Fibroblast of pulmonary artery (primary cell): ENCODE measurements around the gene TBC1D16.
"Not testable (repeated sequence)": the region's sequence is repeated elsewhere in the genome, so short reads cannot be mapped to it uniquely, and the experiment has no call there.

Experiments
- DNase-seq: peaks from one replicate; pipeline ENCODE4 v3.0.0-alpha.2; 2010; ENCODE audit warnings: low read depth
- H3K4me3 ChIP-seq: replicated peaks from 2 replicates; pipeline ENCODE4 v1.5.1; 2011; ENCODE audit warnings: low read depth, mild to moderate bottlenecking, control low read depth, low read length, moderate library complexity
- CTCF ChIP-seq: IDR thresholded peaks from 2 replicates; pipeline ENCODE4 v1.5.1; 2011; ENCODE audit warnings: mild to moderate bottlenecking, control low read depth, low read length, inconsistent platforms; ENCODE audit errors: missing control alignments

The TBC1D16 gene

GRCh38 chr17:80051681-80052080 is 16.0 kb upstream of the TBC1D16 start:
- H3K4me3 ChIP-seq, result no peak overlapping the region
- DNase-seq, result no peak
- no peak for TF ChIP-seq CTCF

GRCh38 chr17:80050706-80051105 is 15.0 kb upstream of the TBC1D16 start:
- no peak for DNase-seq
- no peak for TF ChIP-seq CTCF
- H3K4me3 ChIP-seq, result no peak overlapping the region

DNA sequence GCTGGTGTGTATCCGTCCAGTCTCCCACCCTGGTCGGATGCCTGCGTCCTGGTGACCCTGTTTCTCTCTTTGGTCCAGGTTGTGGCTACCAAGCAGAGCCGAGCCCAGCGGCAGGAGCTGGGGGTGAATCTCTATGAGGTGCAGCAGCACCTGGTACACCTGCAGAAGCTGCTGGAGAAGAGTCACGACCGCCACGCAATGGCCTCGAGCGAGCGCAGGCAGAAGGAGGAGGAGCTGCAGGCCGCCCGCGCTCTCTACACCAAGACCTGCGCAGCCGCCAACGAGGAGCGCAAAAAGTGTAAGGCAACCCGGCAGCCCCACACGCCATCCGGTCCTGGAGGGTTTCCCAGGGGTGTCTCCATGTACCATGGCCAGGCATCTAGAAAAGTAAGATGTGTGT is 14.3 kb upstream of the TBC1D16 start:
- H3K4me3 ChIP-seq, result no peak overlapping the region
- DNase-seq, result no peak
- no peak for TF ChIP-seq CTCF

- no peak for TF ChIP-seq CTCF
- H3K4me3 ChIP-seq, result no peak overlapping the region
- DNase-seq, result no peak
Observed at GRCh38 chr17:80047176-80047575, 11.5 kb upstream of the TBC1D16 start.

GRCh38 chr17:80046709-80047108 is 11.0 kb upstream of the TBC1D16 start:
- H3K4me3 ChIP-seq, DNase-seq: not testable (repeated sequence)

GRCh38 chr17:80045703-80046102 is 10.0 kb upstream of the TBC1D16 start:
- no peak for TF ChIP-seq CTCF
- DNase-seq, result no peak
- H3K4me3 ChIP-seq, result no peak overlapping the region

DNA sequence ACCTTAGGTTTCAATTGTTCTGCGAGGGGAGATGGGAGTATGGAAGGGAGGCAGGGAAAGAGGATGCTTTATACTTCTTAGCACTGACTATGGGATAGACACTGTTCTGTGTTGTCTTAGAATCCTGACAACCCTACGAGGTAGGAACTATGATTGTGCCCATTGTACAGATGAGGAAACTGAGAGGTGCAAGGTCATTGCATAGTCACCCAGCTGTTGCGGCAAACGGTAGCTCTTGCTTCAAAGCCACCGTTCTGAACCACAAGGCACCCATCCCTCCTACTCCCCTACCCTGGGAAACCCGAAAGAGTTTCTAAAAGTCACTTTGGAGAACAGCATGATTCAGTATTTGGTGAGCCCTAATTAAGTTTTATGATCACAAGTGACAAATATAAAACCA is 8.3 kb upstream of the TBC1D16 start:
- DNase-seq, result no peak
- TF ChIP-seq CTCF, result no peak
- H3K4me3 ChIP-seq, result no peak overlapping the region
